HG03039 (cell line): ENCODE data around the gene NFATC2.

Experiments used
- ATAC-seq: cut with Tn5 transposase; IDR thresholded peaks from one replicate; pipeline ENCODE4 v1.9.1; 2021; ENCODE audit warnings: mild to moderate bottlenecking, moderate library complexity; ENCODE audit not compliant: unreplicated experiment

The NFATC2 gene

GRCh38 chr20:51522207-51522606, 20.3 kb downstream of the NFATC2 start:
- ATAC-seq = no peak

- no peak for ATAC-seq
Observed at GRCh38 chr20:51517839-51518238, 24.7 kb downstream of the NFATC2 start.

GRCh38 chr20:51516855-51517254, 25.7 kb downstream of the NFATC2 start:
- no peak for ATAC-seq

- no peak for ATAC-seq
Observed at GRCh38 chr20:51514836-51515235, 27.7 kb downstream of the NFATC2 start.

GRCh38 chr20:51514249-51514648, 28.3 kb downstream of the NFATC2 start:
- no peak for ATAC-seq

- ATAC-seq = no peak
Observed at GRCh38 chr20:51513545-51513944, 29.0 kb downstream of the NFATC2 start.

GRCh38 chr20:51512645-51513044, 29.9 kb downstream of the NFATC2 start:
- no peak for ATAC-seq

GRCh38 chr20:51511861-51512619, 30.5 kb downstream of the NFATC2 start:
- no peak for ATAC-seq

- ATAC-seq = no peak
Observed at GRCh38 chr20:51510936-51511605, 31.4 kb downstream of the NFATC2 start.

- no peak for ATAC-seq
Observed at GRCh38 chr20:51510169-51510568, 32.4 kb downstream of the NFATC2 start.

GRCh38 chr20:51509208-51509607, 33.3 kb downstream of the NFATC2 start:
- ATAC-seq = no peak

GRCh38 chr20:51508780-51509179, 33.7 kb downstream of the NFATC2 start:
- ATAC-seq = no peak

GRCh38 chr20:51508158-51508557, 34.4 kb downstream of the NFATC2 start:
- no peak for ATAC-seq

- no peak for ATAC-seq
Observed at GRCh38 chr20:51507216-51508036, 35.1 kb downstream of the NFATC2 start.

- no peak for ATAC-seq
Observed at GRCh38 chr20:51506527-51507215, 35.8 kb downstream of the NFATC2 start.

GRCh38 chr20:51505566-51505965, 37.0 kb downstream of the NFATC2 start:
- no peak for ATAC-seq

- no peak for ATAC-seq
Observed at GRCh38 chr20:51503376-51503775, 39.1 kb downstream of the NFATC2 start.

GRCh38 chr20:51500936-51501335, 41.6 kb downstream of the NFATC2 start:
- ATAC-seq = no peak

- peak; percentile 73 for ATAC-seq
Observed at GRCh38 chr20:51500311-51500710, 42.2 kb downstream of the NFATC2 start.

- no peak for ATAC-seq
Observed at GRCh38 chr20:51498765-51499540, 43.6 kb downstream of the NFATC2 start.
